Mucosa of rectum (tissue), 2 donors: Measurements from ENCODE around the gene GAK.

Experiments used
- H3K27ac ChIP-seq, 2 donors: one replicate each; pipeline ENCODE4 v1.7.0; 2013; ENCODE audit warnings: inconsistent platforms in 2 of 2, low read depth in 2 of 2, low read length in 2 of 2
- H3K27me3 ChIP-seq, 2 donors: one replicate each; pipeline ENCODE4 v1.7.0; 2013; ENCODE audit warnings: low read length in 2 of 2; ENCODE audit not compliant: control insufficient read depth in 2 of 2, insufficient read depth in 2 of 2
- H3K36me3 ChIP-seq, 2 donors: one replicate each; pipeline ENCODE4 v1.7.0; 2013; ENCODE audit warnings: low read length in 2 of 2; ENCODE audit not compliant: control insufficient read depth in 2 of 2, insufficient read depth in 2 of 2
- H3K4me1 ChIP-seq, 2 donors: one replicate each; pipeline ENCODE4 v1.7.0; 2013; ENCODE audit warnings: low read length in 2 of 2, mild to moderate bottlenecking in 1 of 2; ENCODE audit not compliant: control insufficient read depth in 2 of 2, insufficient read depth in 2 of 2
- H3K4me3 ChIP-seq, 2 donors: one replicate each; pipeline ENCODE4 v1.7.0; 2013; ENCODE audit warnings: low read length in 2 of 2
- H3K9ac ChIP-seq, 2 donors: one replicate each; pipeline ENCODE4 v1.7.0; 2013; ENCODE audit warnings: low read length in 2 of 2, low read depth in 1 of 2, mild to moderate bottlenecking in 1 of 2
- H3K9me3 ChIP-seq, 2 donors: one replicate each; pipeline ENCODE4 v1.7.0; 2013; ENCODE audit warnings: low read length in 2 of 2; ENCODE audit not compliant: control insufficient read depth in 2 of 2
- donor health status: healthy.
- donor health status: Normal muscosa, but diverticular disease.

The GAK gene

GRCh38 chr4:957581-958313 lies 25.6 kb upstream of the GAK start:
- Histone ChIP-seq H3K27ac (no peak overlapping the region), H3K9me3 (no peaks in the 10 kb centered on the region), H3K4me1 (peaks cover 8 to 14% of the 10 kb centered on the region in 2 donors), H3K27me3 (no peaks in the 10 kb centered on the region), H3K4me3 (no peak overlapping the region), H3K9ac (no peak overlapping the region), H3K36me3 (peaks cover 29 to 30% of the 10 kb centered on the region in 2 donors)

DNA sequence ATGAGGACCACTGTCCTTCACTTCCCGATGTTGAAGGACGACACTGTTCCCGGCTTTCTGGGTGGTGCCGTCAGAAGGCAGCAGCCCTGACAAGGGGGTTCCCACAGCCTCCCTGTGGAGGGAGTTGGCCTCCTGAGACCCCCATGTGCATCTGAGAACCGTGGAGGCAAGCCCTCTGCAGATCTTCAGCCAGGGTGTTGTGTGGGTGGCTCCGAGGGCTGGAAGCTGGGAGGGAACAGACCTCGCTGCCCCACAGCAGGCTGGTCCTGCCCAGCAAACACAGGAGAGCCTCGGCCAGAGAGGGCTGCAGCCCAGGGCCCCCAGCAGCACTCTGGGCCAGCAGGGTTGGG lies 25.1 kb upstream of the GAK start:
- peaks cover 4 to 9% of the 10 kb centered on the region in 2 donors for H3K4me1 ChIP-seq
- peaks cover 28 to 29% of the 10 kb centered on the region in 2 donors for H3K36me3 ChIP-seq
- no peaks in the 10 kb centered on the region for H3K9me3 ChIP-seq
- no peak overlapping the region for H3K9ac ChIP-seq
- H3K4me3 ChIP-seq: no peak overlapping the region
- H3K27me3 ChIP-seq: no peaks in the 10 kb centered on the region
- H3K27ac ChIP-seq: no peak overlapping the region

- no peaks in the 10 kb centered on the region for H3K27me3 ChIP-seq
- H3K4me1 ChIP-seq: peaks cover 0 to 4% of the 10 kb centered on the region in 2 donors
- no peaks in the 10 kb centered on the region for H3K9me3 ChIP-seq
- H3K27ac ChIP-seq: no peak overlapping the region
- peaks cover 23 to 25% of the 10 kb centered on the region in 2 donors for H3K36me3 ChIP-seq
- no peak overlapping the region for H3K9ac ChIP-seq
- H3K4me3 ChIP-seq: no peak overlapping the region
Measured at GRCh38 chr4:956531-957230, 24.6 kb upstream of the GAK start.

DNA sequence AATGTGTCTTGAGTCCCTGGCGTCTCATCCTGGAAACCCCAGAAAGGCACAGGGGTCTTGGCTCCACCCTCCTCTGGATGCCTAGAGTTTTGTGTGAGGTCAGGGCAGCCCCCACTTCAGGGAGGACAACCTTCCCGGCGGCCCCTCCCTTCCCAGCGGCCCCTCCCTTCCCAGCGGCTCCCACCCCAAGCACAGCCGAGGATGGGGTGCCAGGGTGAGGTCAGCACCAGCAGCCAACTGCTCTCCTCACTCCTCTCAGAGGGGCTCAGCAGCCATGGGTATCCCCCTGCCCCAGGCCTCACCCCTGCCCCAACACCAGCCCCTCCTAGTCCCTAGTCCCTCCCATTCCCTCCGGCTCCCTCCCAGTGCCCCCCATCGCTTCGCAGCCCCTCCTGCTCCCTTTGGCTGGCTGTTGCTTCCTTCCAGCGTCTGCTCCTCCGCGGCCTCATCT lies 23.8 kb upstream of the GAK start:
- H3K4me3 ChIP-seq: no peak overlapping the region
- no peaks in the 10 kb centered on the region for H3K4me1 ChIP-seq
- no peaks in the 10 kb centered on the region for H3K27me3 ChIP-seq
- H3K36me3 ChIP-seq: peaks cover 24 to 25% of the 10 kb centered on the region in 2 donors
- H3K9ac ChIP-seq: no peak overlapping the region
- no peaks in the 10 kb centered on the region for H3K9me3 ChIP-seq
- no peak overlapping the region for H3K27ac ChIP-seq

DNA sequence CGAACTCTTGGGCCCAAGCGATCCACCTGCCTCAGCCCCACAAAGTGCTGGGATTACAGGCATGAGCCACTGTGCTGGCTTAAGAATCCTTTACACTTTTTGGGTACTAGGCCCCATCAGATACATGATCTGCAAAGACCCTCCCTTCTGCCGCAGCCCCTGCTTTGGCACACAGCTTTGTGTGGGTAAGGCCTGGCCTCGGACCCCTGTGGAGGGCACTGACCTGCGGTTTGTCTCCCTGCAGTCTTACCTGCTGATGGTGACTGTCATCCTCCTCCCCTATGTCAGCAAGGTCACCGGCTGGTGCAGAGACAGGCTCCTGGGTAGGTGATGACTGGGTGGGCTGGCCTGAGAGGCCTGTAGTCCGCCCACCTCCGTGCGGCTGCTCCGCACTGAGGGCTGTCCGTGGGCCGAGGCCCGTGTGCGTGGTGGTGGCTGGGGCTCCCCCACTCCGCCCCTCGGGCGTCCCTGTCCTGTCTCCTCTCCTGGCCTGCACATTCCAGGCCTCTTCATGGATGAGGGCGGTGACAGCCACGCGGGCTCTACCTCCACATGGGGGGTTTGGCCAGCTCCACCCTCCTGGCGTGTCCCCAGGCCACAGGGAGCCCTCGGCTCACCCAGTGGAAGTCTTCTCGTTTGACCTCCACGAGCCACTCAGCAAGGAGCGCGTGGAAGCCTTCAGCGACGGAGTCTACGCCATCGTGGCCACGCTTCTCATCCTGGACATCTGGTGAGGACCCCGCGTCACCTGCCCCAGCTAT lies 23.2 kb upstream of the GAK start:
- Histone ChIP-seq H3K36me3 (peaks cover 20% of the 10 kb centered on the region in 2 donors), H3K4me1 (no peaks in the 10 kb centered on the region), H3K27me3 (no peaks in the 10 kb centered on the region), H3K9ac (no peak overlapping the region), H3K27ac (no peak overlapping the region), H3K4me3 (no peak overlapping the region), H3K9me3 (no peaks in the 10 kb centered on the region)

DNA sequence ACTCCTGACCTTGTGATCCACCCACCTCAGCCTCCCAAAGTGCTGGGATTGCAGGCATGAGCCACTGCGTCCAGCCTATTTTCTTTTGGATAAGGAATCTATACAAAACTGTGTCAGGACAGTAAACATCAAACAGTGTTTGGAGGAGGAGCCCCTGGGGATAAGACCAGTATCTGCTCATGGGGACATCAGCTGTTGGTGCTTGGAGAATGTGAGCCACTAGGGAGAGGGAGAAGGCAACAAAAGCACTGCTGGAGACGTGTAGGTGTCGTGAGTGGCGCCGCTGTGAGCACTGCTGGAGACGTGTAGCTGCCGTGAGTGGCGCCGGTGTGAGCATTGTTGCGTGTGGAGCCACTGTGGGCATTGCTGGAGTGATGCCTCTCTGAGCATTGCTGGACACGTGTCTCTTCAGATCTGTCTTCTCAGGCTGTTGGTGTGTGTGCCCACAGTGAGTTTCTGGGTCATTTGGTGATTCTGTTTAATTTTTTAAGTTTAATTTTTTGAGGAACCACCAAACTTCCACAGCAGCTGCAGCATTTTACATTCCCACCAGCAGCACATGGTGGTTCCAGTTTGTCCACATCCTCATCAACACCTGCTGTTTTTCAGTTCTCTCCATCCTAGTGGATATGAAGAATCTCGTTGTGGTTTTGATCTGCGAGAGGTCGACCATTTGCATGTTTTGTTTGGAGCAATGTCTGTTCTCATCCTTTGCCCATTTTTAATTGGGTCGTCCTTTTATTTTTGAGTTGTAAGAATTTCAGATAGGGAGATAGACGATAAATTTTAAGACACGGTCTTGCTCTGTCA lies 22.3 kb upstream of the GAK start:
- Histone ChIP-seq H3K36me3 (peaks cover 12 to 13% of the 10 kb centered on the region in 2 donors), H3K4me3 (no peak overlapping the region), H3K9me3 (no peaks in the 10 kb centered on the region), H3K9ac (no peak overlapping the region), H3K27ac (no peak overlapping the region), H3K4me1 (no peaks in the 10 kb centered on the region), H3K27me3 (no peaks in the 10 kb centered on the region)

DNA sequence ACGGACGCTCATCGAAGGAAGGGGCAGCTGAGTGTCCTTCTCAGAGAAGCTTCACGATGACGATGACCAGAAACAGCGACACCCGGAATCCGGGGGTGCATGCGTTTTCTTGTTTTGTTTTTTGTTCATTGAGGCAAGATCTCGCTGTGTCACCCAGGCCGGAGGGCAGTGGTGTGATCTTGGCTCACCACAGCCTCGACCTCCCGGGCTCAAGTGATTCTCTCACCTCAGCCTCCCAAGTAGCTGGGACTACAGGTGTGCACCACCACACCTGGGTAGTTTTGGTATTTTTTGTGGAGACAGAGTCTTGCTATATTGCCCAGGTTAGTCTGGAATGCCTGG lies 21.4 kb upstream of the GAK start:
- H3K9ac ChIP-seq: no peak overlapping the region
- peaks cover 6 to 9% of the 10 kb centered on the region in 2 donors for H3K36me3 ChIP-seq
- H3K4me3 ChIP-seq: no peak overlapping the region

DNA sequence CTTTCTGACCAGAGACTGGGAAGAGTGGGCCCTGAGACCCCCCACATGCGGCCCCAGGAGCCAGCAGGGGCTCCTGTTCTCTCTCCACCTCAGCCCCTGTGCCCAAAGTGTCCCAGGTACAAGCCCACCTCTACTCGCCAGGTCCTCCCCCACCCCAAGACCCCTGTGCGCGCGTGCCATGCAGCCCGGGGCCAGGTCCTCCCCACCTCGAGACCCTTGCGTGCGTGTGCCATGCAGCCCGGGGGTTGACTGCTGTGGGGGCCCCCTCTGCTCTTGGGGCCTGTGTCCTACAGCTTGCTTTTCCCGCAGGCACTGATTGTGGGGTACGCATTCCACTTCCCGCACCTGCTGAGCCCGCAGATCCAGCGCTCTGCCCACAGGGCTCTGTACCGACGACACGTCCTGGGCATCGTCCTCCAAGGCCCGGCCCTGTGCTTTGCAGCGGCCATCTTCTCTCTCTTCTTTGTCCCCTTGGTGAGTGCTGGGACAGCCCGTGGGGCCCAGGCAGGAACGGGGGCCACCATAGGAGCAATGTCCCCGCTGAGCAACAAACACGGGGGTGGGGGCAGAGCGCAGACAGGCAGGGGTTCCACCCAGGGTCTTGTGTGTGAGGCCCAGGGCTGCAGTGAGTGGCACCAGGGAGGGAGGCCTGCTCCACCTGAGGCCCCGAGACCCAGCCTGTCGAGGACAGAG lies 20.9 kb upstream of the GAK start:
- Histone ChIP-seq H3K27me3 (no peaks in the 10 kb centered on the region), H3K9ac (no peak overlapping the region), H3K4me1 (peaks cover 0 to 8% of the 10 kb centered on the region in 2 donors), H3K4me3 (no peak overlapping the region), H3K36me3 (peaks cover 4 to 8% of the 10 kb centered on the region in 2 donors), H3K27ac (no peak overlapping the region), H3K9me3 (no peaks in the 10 kb centered on the region)

More for the DNA sequence above, 21.4 kb upstream of the GAK start:
- H3K27ac ChIP-seq: no peak overlapping the region
- H3K9me3 ChIP-seq: no peaks in the 10 kb centered on the region
- H3K27me3 ChIP-seq: no peaks in the 10 kb centered on the region
- peaks cover 0 to 2% of the 10 kb centered on the region in 2 donors for H3K4me1 ChIP-seq

DNA sequence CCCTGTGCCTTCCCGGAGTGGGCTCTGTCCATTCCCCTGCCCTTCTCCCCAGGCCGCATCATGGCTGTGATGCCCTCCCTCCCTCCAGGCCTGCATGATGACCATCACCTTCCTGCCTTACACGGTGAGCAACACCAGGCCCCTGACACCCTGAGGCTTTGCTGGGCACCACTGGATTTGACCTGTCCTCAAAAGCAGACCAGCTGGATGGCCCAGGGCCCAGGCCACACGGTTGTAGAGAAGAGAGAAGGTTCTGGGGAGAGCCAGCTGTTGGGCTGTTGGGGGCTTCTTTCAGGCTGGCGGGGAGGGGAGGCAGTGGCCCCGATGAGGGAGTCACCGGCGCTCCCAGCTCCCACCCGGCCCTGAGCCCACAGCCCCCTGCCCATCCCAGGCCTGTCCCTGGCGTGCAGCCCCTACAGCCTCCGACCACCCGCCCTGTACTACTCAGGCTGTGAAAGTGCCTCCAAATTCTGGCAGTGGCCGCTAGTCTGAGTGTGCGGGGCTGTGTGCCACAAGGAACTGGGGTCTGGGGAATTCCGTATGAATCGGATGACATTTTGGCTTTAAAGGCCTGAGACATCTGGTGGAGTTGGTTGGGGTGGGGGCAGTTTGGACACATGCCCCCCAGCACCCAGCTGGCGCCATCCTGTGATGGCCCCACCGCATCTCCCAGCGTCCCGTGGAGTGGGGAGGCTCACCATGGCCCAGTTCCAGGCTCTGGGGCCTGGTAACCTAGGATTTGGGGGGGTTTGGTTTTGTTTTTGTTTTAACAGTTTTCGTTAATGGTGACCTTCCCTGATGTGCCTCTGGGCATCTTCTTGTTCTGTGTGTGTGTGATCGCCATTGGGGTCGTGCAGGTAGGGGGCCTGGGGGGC lies 19.7 kb upstream of the GAK start:
- peaks cover 0 to 3% of the 10 kb centered on the region in 2 donors for H3K36me3 ChIP-seq
- H3K4me1 ChIP-seq: peaks cover 0 to 9% of the 10 kb centered on the region in 2 donors
- no peak overlapping the region for H3K9ac ChIP-seq
- H3K9me3 ChIP-seq: no peaks in the 10 kb centered on the region
- H3K27me3 ChIP-seq: no peaks in the 10 kb centered on the region
- no peak overlapping the region for H3K4me3 ChIP-seq
- H3K27ac ChIP-seq: no peak overlapping the region
